Measurements from ENCODE around the gene TRIP13. TPM values are rescaled to one million over a fixed set of nuclear protein-coding genes. Genes with fewer than 3 reads are reported as not detected.

TRIP13 gene
- total RNA-seq, 1 experiment from 2014 or later, result 45.9 TPM

GRCh38 chr5:909086-909485, 16.4 kb downstream of the TRIP13 start:
- Histone ChIP-seq H3K4me1 (ENCODE audit: control insufficient read depth, insufficient read depth, low read length) (peaks cover 12% of the 10 kb centered on the region), H3K27ac (ENCODE audit: low read length) (no peak overlapping the region), H3K4me3 (ENCODE audit: low read depth in 2 of 2, low read length in 2 of 2) (no peak overlapping the region), H3K9me3 (ENCODE audit: control insufficient read depth, insufficient read depth, low read depth, low read length) (no peaks in the 10 kb centered on the region), H3K36me3 (ENCODE audit: control insufficient read depth, insufficient read depth, low read length) (peaks cover 24% of the 10 kb centered on the region), H3K27me3 (ENCODE audit: control insufficient read depth, insufficient read depth, low read length) (no peaks in the 10 kb centered on the region)
- intact Hi-C loops (cut with micrococcal nuclease; ENCODE audit: unreplicated experiment) (no loop called here), in situ Hi-C loops (cut with HindIII; ENCODE audit: low pct_unique_long_range_greater_than_20kb, low sequenced_read_pairs) (no loop called here)
- no peak for TF ChIP-seq TCF7L2 (IDR thresholded peaks at IDR 0.05; ENCODE audit: low read depth, low read length)
- TF ChIP-seq, protein P1, sequence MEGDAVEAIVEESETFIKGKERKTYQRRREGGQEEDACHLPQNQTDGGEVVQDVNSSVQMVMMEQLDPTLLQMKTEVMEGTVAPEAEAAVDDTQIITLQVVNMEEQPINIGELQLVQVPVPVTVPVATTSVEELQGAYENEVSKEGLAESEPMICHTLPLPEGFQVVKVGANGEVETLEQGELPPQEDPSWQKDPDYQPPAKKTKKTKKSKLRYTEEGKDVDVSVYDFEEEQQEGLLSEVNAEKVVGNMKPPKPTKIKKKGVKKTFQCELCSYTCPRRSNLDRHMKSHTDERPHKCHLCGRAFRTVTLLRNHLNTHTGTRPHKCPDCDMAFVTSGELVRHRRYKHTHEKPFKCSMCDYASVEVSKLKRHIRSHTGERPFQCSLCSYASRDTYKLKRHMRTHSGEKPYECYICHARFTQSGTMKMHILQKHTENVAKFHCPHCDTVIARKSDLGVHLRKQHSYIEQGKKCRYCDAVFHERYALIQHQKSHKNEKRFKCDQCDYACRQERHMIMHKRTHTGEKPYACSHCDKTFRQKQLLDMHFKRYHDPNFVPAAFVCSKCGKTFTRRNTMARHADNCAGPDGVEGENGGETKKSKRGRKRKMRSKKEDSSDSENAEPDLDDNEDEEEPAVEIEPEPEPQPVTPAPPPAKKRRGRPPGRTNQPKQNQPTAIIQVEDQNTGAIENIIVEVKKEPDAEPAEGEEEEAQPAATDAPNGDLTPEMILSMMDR (IDR thresholded peaks at IDR 0.05), result no peak
- TF ChIP-seq REST (IDR thresholded peaks at IDR 0.05; ENCODE audit: insufficient read depth in 1 of 2, low read depth in 2 of 2, low read length in 1 of 2), result no peak
- no peak for TF ChIP-seq POLR2AphosphoS5 (IDR thresholded peaks at IDR 0.05; ENCODE audit: low read depth, low read length)
- no peak for TF ChIP-seq SIN3A (IDR thresholded peaks at IDR 0.05; ENCODE audit: borderline replicate concordance, insufficient read depth, low read depth, low read length)
- CTCF ChIA-PET, result no interaction called here
- POLR2A ChIA-PET, result no interaction called here
- ATAC-seq, result no peak
- DNase-seq (ENCODE audit: low read depth, low spot score), result no peak
- BruUV-seq (replicated peaks), result no TSS peak

GRCh38 chr5:909994-910768, 17.5 kb downstream of the TRIP13 start:
- CTCF ChIA-PET, result no interaction called here
- H3K9me3 ChIP-seq (ENCODE audit: control insufficient read depth, insufficient read depth, low read depth, low read length), result no peaks in the 10 kb centered on the region
- POLR2A ChIA-PET, result no interaction called here
- in situ Hi-C loops (cut with HindIII; ENCODE audit: low pct_unique_long_range_greater_than_20kb, low sequenced_read_pairs), result no loop called here
- DNase-seq (ENCODE audit: low read depth, low spot score) (no peak), ATAC-seq (no peak)
- peaks cover 18% of the 10 kb centered on the region for H3K36me3 ChIP-seq (ENCODE audit: control insufficient read depth, insufficient read depth, low read length)
- no TSS peak for BruUV-seq (replicated peaks)
- TF ChIP-seq POLR2AphosphoS5 (IDR thresholded peaks at IDR 0.05; ENCODE audit: low read depth, low read length) (no peak), TCF7L2 (IDR thresholded peaks at IDR 0.05; ENCODE audit: low read depth, low read length) (no peak), REST (IDR thresholded peaks at IDR 0.05; ENCODE audit: insufficient read depth in 1 of 2, low read depth in 2 of 2, low read length in 1 of 2) (no peak), SIN3A (IDR thresholded peaks at IDR 0.05; ENCODE audit: borderline replicate concordance, insufficient read depth, low read depth, low read length) (no peak)
- TF ChIP-seq, protein P1 (IDR thresholded peaks at IDR 0.05), result no peak
- H3K4me1 ChIP-seq (ENCODE audit: control insufficient read depth, insufficient read depth, low read length), result peaks cover 12% of the 10 kb centered on the region
- no peaks in the 10 kb centered on the region for H3K27me3 ChIP-seq (ENCODE audit: control insufficient read depth, insufficient read depth, low read length)
- no peak overlapping the region for H3K4me3 ChIP-seq (ENCODE audit: low read depth in 2 of 2, low read length in 2 of 2)
- intact Hi-C loops (cut with micrococcal nuclease; ENCODE audit: unreplicated experiment), result no loop called here
- no peak overlapping the region for H3K27ac ChIP-seq (ENCODE audit: low read length)

Data from Panc1 (cell line).